ENCODE results near the gene RNF222.

The RNF222 gene

GRCh38 chr17:8426094-8426720 is 28.6 kb upstream of the RNF222 start:
- Histone ChIP-seq H3K79me2 (ENCODE audit: insufficient read depth, low read length) (no peaks in the 10 kb centered on the region), H4K20me1 (ENCODE audit: insufficient read depth, low read length) (no peaks in the 10 kb centered on the region), H3F3A (ENCODE audit: insufficient read depth, low read length) (no peaks in the 10 kb centered on the region), H3K9ac (ENCODE audit: low read length) (no peak overlapping the region), H2AFZ (ENCODE audit: low read length) (no peak overlapping the region), H3K27ac (ENCODE audit: low read depth, low read length, poor library complexity, severe bottlenecking) (no peak overlapping the region), H3K4me3 (ENCODE audit: low read depth, low read length, poor library complexity, severe bottlenecking) (no peak overlapping the region), H3K9me3 (ENCODE audit: low read length) (no peaks in the 10 kb centered on the region), H3K27me3 (ENCODE audit: insufficient read depth, low read length) (peaks cover 4% of the 10 kb centered on the region; the same call in 1 of the 2 replicates), H3K36me3 (ENCODE audit: insufficient read depth, low read length) (no peaks in the 10 kb centered on the region), H3K4me2 (ENCODE audit: low read length) (no peak overlapping the region), H3K4me1 (ENCODE audit: insufficient read depth, low read length, severe bottlenecking) (no peaks in the 10 kb centered on the region), H3K9me2 (ENCODE audit: low read depth, low read length) (no peaks in the 10 kb centered on the region)
- no peak for TF ChIP-seq CTCF (IDR thresholded peaks at IDR 0.05; ENCODE audit: low read length)
- TF ChIP-seq EZH2 (IDR thresholded peaks at IDR 0.05; ENCODE audit: borderline replicate concordance, low read length) = no peak

- H3K9ac ChIP-seq (ENCODE audit: low read length) = no peak overlapping the region
- no peak overlapping the region for H3K4me2 ChIP-seq (ENCODE audit: low read length)
- no peaks in the 10 kb centered on the region for H3K9me3 ChIP-seq (ENCODE audit: low read length)
- no peaks in the 10 kb centered on the region for H3F3A ChIP-seq (ENCODE audit: insufficient read depth, low read length)
- no peaks in the 10 kb centered on the region for H3K4me1 ChIP-seq (ENCODE audit: insufficient read depth, low read length, severe bottlenecking)
- no peaks in the 10 kb centered on the region for H3K36me3 ChIP-seq (ENCODE audit: insufficient read depth, low read length)
- H3K4me3 ChIP-seq (ENCODE audit: low read depth, low read length, poor library complexity, severe bottlenecking) = no peak overlapping the region
- 0 out of 2 replicates have a peak, but pooled peaks cover 2% of the 10 kb centered on the region for H3K27me3 ChIP-seq (ENCODE audit: insufficient read depth, low read length)
- H3K27ac ChIP-seq (ENCODE audit: low read depth, low read length, poor library complexity, severe bottlenecking) = no peak overlapping the region
- no peaks in the 10 kb centered on the region for H4K20me1 ChIP-seq (ENCODE audit: insufficient read depth, low read length)
- H3K79me2 ChIP-seq (ENCODE audit: insufficient read depth, low read length) = no peaks in the 10 kb centered on the region
- TF ChIP-seq EZH2 (IDR thresholded peaks at IDR 0.05; ENCODE audit: borderline replicate concordance, low read length) (no peak), CTCF (IDR thresholded peaks at IDR 0.05; ENCODE audit: low read length) (no peak)
- H3K9me2 ChIP-seq (ENCODE audit: low read depth, low read length) = no peaks in the 10 kb centered on the region
- no peak overlapping the region for H2AFZ ChIP-seq (ENCODE audit: low read length)
Observed at GRCh38 chr17:8421571-8421970, 23.9 kb upstream of the RNF222 start.

GRCh38 chr17:8420041-8420934 is 22.7 kb upstream of the RNF222 start:
- no peak overlapping the region for H3K9ac ChIP-seq (ENCODE audit: low read length)
- no peaks in the 10 kb centered on the region for H3F3A ChIP-seq (ENCODE audit: insufficient read depth, low read length)
- TF ChIP-seq EZH2 (IDR thresholded peaks at IDR 0.05; ENCODE audit: borderline replicate concordance, low read length) (no peak), CTCF (IDR thresholded peaks at IDR 0.05; ENCODE audit: low read length) (no peak)
- H2AFZ ChIP-seq (ENCODE audit: low read length) = no peak overlapping the region
- H4K20me1 ChIP-seq (ENCODE audit: insufficient read depth, low read length) = no peaks in the 10 kb centered on the region
- H3K4me2 ChIP-seq (ENCODE audit: low read length) = no peak overlapping the region
- H3K27me3 ChIP-seq (ENCODE audit: insufficient read depth, low read length) = no peaks in the 10 kb centered on the region
- H3K9me2 ChIP-seq (ENCODE audit: low read depth, low read length) = no peaks in the 10 kb centered on the region
- no peak overlapping the region for H3K27ac ChIP-seq (ENCODE audit: low read depth, low read length, poor library complexity, severe bottlenecking)
- H3K79me2 ChIP-seq (ENCODE audit: insufficient read depth, low read length) = no peaks in the 10 kb centered on the region
- no peaks in the 10 kb centered on the region for H3K36me3 ChIP-seq (ENCODE audit: insufficient read depth, low read length)
- no peaks in the 10 kb centered on the region for H3K4me1 ChIP-seq (ENCODE audit: insufficient read depth, low read length, severe bottlenecking)
- H3K4me3 ChIP-seq (ENCODE audit: low read depth, low read length, poor library complexity, severe bottlenecking) = no peak overlapping the region
- H3K9me3 ChIP-seq (ENCODE audit: low read length) = no peaks in the 10 kb centered on the region

Measured in OCI-LY1 (cell line).